ENCODE results near the gene BOK. TPM values are rescaled to one million over a fixed set of nuclear protein-coding genes. Genes with fewer than 3 reads are reported as not detected.
"Not testable (repeated sequence)": the region's sequence is repeated elsewhere in the genome, so short reads cannot be mapped to it uniquely, and the experiment has no call there.

Gene BOK
- total and polyA plus RNA-seq, 2 donors (not counting 3 experiments of a cell fraction or from before 2014, with no cell fraction given) = 76.0 to 95.5 TPM

GRCh38 chr2:241590496-241591455 lies 32.2 kb downstream of the BOK start:
- H3K4me3 ChIP-seq (replicated peaks in 1 of 3; ENCODE audit: insufficient read depth in 1 of 3, low read depth in 1 of 3, low read length in 3 of 3); intact Hi-C loops (cut with micrococcal nuclease); H3K27me3 ChIP-seq (ENCODE audit: control insufficient read depth in 2 of 2, insufficient read depth in 2 of 2, low read length in 2 of 2); H3K9me1 ChIP-seq (replicated peaks; ENCODE audit: control insufficient read depth, extremely low read depth, insufficient read depth, low read length); H3K79me2 ChIP-seq (ENCODE audit: control insufficient read depth, insufficient read depth, low read length); H3K9me3 ChIP-seq (replicated peaks; ENCODE audit: control insufficient read depth, insufficient read depth, low read length); H3K27ac ChIP-seq (ENCODE audit: insufficient read depth, low read depth, low read length); CTCF ChIA-PET; BruUV-seq (replicated peaks); DNase-seq (ENCODE audit: low read depth, low spot score); H3K36me3 ChIP-seq (ENCODE audit: control insufficient read depth in 2 of 2, extremely low read depth in 1 of 2, insufficient read depth in 2 of 2, low read length in 2 of 2); H2AFZ ChIP-seq (ENCODE audit: low read depth, low read length); H3K4me2 ChIP-seq (ENCODE audit: insufficient read depth, low read length); dilution Hi-C loops (cut with MboI; ENCODE audit: extremely low pct_ligation_motif_present, low sequenced_read_pairs); H3K4me1 ChIP-seq (ENCODE audit: control insufficient read depth, extremely low read depth, insufficient read depth, low read length); H4K20me1 ChIP-seq (replicated peaks; ENCODE audit: control insufficient read depth, extremely low read depth, insufficient read depth, low read length); H3K9ac ChIP-seq (replicated peaks; ENCODE audit: extremely low read depth, insufficient read depth, low read length); FAIRE-seq: not testable (repeated sequence)
- POLR2A ChIA-PET = interaction anchor here (1.3 kb wide), 1 partner anchor 31 kb away, joined by 3 read pairs; no protein-coding TSS in a partner anchor

GRCh38 chr2:241592126-241592845 lies 33.7 kb downstream of the BOK start:
- intact Hi-C loops (cut with micrococcal nuclease) = no loop called here
- Histone ChIP-seq H3K9me1 (replicated peaks; ENCODE audit: control insufficient read depth, extremely low read depth, insufficient read depth, low read length) (no peaks in the 10 kb centered on the region), H3K27ac (ENCODE audit: insufficient read depth, low read depth, low read length) (no peak overlapping the region), H3K4me2 (ENCODE audit: insufficient read depth, low read length) (no peak overlapping the region), H3K9ac (replicated peaks; ENCODE audit: extremely low read depth, insufficient read depth, low read length) (no peak overlapping the region), H3K4me3 (replicated peaks in 1 of 3; ENCODE audit: insufficient read depth in 1 of 3, low read depth in 1 of 3, low read length in 3 of 3) (no peak overlapping the region), H3K9me3 (replicated peaks; ENCODE audit: control insufficient read depth, insufficient read depth, low read length) (peaks cover under 1% of the 10 kb centered on the region), H3K79me2 (ENCODE audit: control insufficient read depth, insufficient read depth, low read length) (no peaks in the 10 kb centered on the region), H3K27me3 (ENCODE audit: control insufficient read depth in 2 of 2, insufficient read depth in 2 of 2, low read length in 2 of 2) (no peaks in the 10 kb centered on the region), H4K20me1 (replicated peaks; ENCODE audit: control insufficient read depth, extremely low read depth, insufficient read depth, low read length) (no peaks in the 10 kb centered on the region), H3K4me1 (ENCODE audit: control insufficient read depth, extremely low read depth, insufficient read depth, low read length) (no peaks in the 10 kb centered on the region), H3K36me3 (ENCODE audit: control insufficient read depth in 2 of 2, extremely low read depth in 1 of 2, insufficient read depth in 2 of 2, low read length in 2 of 2) (peaks cover 3% of the 10 kb centered on the region in 2 experiments), H2AFZ (ENCODE audit: low read depth, low read length) (no peak overlapping the region)
- DNase-seq (ENCODE audit: low read depth, low spot score) = no peak
- TF ChIP-seq FOS (IDR thresholded peaks at IDR 0.05; ENCODE audit: borderline replicate concordance, insufficient read depth, low read length) = no peak
- TF ChIP-seq JUN (IDR thresholded peaks at IDR 0.05; ENCODE audit: borderline replicate concordance, insufficient read depth, insufficient read length, low read depth) = no peak
- TF ChIP-seq EZH2 (IDR thresholded peaks at IDR 0.05; ENCODE audit: borderline replicate concordance, low read depth, low read length, severe bottlenecking) = no peak
- no peak for TF ChIP-seq POLR2A (IDR thresholded peaks at IDR 0.05; ENCODE audit: low read depth, low read length)
- no peak for TF ChIP-seq GATA2 (IDR thresholded peaks at IDR 0.05; ENCODE audit: insufficient read depth, insufficient read length, low read depth, low read length)
- TF ChIP-seq MYC (IDR thresholded peaks at IDR 0.05; ENCODE audit: low read depth, low read length) = no peak
- TF ChIP-seq CTCF (IDR thresholded peaks at IDR 0.05; ENCODE audit: extremely low read depth in 1 of 2, insufficient read depth in 1 of 2, low read depth in 1 of 2, low read length in 2 of 2) = no peak
- no peak for TF ChIP-seq MAX (IDR thresholded peaks at IDR 0.05; ENCODE audit: insufficient read depth, insufficient read length)
- TF ChIP-seq POLR2AphosphoS5 (IDR thresholded peaks at IDR 0.05; ENCODE audit: insufficient read depth, low read depth, low read length) = no peak
- ChIA-PET CTCF (no interaction called here), POLR2A (no interaction called here)
- BruUV-seq (replicated peaks) = no TSS peak
- no peak for FAIRE-seq
- dilution Hi-C loops (cut with MboI; ENCODE audit: extremely low pct_ligation_motif_present, low sequenced_read_pairs) = no loop called here
